Prostate gland (tissue), 2 donors: Measurements from ENCODE around the gene PALM2AKAP2. TPM values are rescaled to one million over a fixed set of nuclear protein-coding genes. Genes with fewer than 3 reads are reported as not detected.
A peak's percentile ranks its signal among the peaks of the same experiment; 100 is the strongest.

Experiments
- DNase-seq: peaks from one replicate; pipeline ENCODE4 v3.0.0-alpha.2; 2019; ENCODE audit warnings: low spot score
- H3K27ac ChIP-seq, 2 donors: fragments of 200-600 bp; sonication (generic); 2 replicates each; pipeline ENCODE4 v1.5.1; 2017 to 2019
- H3K27me3 ChIP-seq: fragments of 200-600 bp; sonication (generic); replicated peaks from 2 replicates; pipeline ENCODE4 v1.5.1; 2019; ENCODE audit not compliant: insufficient read depth
- H3K36me3 ChIP-seq, 2 donors: fragments of 200-600 bp; sonication (generic); 1 replicate in 1 of 2; 2 replicates in 1 of 2; pipeline versions ENCODE4 v1.5.1 to v1.8.1; 2017 to 2019
- H3K4me1 ChIP-seq: fragments of 200-600 bp; sonication (generic); replicated peaks from 2 replicates; pipeline ENCODE4 v1.5.1; 2019
- H3K4me3 ChIP-seq, 2 donors: fragments of 200-600 bp; sonication (generic); 2 replicates each; pipeline ENCODE4 v1.5.1; 2017 to 2019
- H3K9me3 ChIP-seq: fragments of 200-600 bp; sonication (generic); 2 replicates; pipeline ENCODE4 v1.5.1; 2017
- POLR2A ChIP-seq: fragments of 450-650 bp; IDR thresholded peaks from one replicate; pipeline ENCODE4 v1.6.1; 2016; ENCODE audit warnings: antibody characterized with exemption, mild to moderate bottlenecking
- POLR2AphosphoS5 ChIP-seq: sonication (generic); formaldehyde crosslinking; IDR thresholded peaks from one replicate; pipeline ENCODE4 v1.6.1; 2017; ENCODE audit warnings: antibody characterized with exemption
- WGBS: methylation state at CpG from one replicate; pipeline ENCODE4 v1.1.5; 2018; 5-methylcytosine and 5-hydroxymethylcytosine counted together
- intact Hi-C: fragments of 100-400 bp; cut with DNase I; formaldehyde crosslinking; loops from one replicate; pipeline ENCODE4 v1.14.2; 2022
- total RNA-seq, 2 donors: library from RNA; depleted of rRNA; stranded (reverse); fragments of >200 nt; gene quantifications; one replicate each; pipeline ENCODE4 v1.1.0, GENCODE V29; 2016
- TF ChIP-seq, protein P1 (sequence below), 4 experiments: fragments of 200-600 bp in 2 of 4; fragments of 450-650 bp in 2 of 4; sonication (generic) in 2 of 4; IDR thresholded peaks; 1 replicate in 3 of 4; 2 replicates in 1 of 4; pipeline ENCODE4 v1.5.1; 2016 to 2019; ENCODE audit warnings: antibody characterized with exemption in 4 of 4, mild to moderate bottlenecking in 2 of 4, moderate library complexity in 2 of 4

Gene PALM2AKAP2
- total RNA-seq, 2 donors from 2014 or later = 0.27 to 0.62 TPM

GRCh38 chr9:109745335-109746283 is 34.4 kb upstream of the PALM2AKAP2 start:
- 5% methylated on average over 11 of the region's 11 CpGs for WGBS
- TF ChIP-seq POLR2A (no peak), POLR2AphosphoS5 (peak; percentile 79)

GRCh38 chr9:109751253-109751652 is 28.7 kb upstream of the PALM2AKAP2 start:
- Histone ChIP-seq H3K4me1 (no peaks in the 10 kb centered on the region), H3K27ac (no peak overlapping the region), H3K4me3 (no peak overlapping the region), H3K27me3 (no peaks in the 10 kb centered on the region), H3K36me3 (no peaks in the 10 kb centered on the region), H3K9me3 (no peaks in the 10 kb centered on the region)
- TF ChIP-seq POLR2A (no peak), POLR2AphosphoS5 (no peak)
- TF ChIP-seq, protein P1, sequence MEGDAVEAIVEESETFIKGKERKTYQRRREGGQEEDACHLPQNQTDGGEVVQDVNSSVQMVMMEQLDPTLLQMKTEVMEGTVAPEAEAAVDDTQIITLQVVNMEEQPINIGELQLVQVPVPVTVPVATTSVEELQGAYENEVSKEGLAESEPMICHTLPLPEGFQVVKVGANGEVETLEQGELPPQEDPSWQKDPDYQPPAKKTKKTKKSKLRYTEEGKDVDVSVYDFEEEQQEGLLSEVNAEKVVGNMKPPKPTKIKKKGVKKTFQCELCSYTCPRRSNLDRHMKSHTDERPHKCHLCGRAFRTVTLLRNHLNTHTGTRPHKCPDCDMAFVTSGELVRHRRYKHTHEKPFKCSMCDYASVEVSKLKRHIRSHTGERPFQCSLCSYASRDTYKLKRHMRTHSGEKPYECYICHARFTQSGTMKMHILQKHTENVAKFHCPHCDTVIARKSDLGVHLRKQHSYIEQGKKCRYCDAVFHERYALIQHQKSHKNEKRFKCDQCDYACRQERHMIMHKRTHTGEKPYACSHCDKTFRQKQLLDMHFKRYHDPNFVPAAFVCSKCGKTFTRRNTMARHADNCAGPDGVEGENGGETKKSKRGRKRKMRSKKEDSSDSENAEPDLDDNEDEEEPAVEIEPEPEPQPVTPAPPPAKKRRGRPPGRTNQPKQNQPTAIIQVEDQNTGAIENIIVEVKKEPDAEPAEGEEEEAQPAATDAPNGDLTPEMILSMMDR (IDR thresholded peaks at IDR 0.05) = no peak
- DNase-seq = no peak
- intact Hi-C loops = no loop called here
- 15% methylated on average over 7 of the region's 7 CpGs for WGBS

More at GRCh38 chr9:109745335-109746283, 34.4 kb upstream of the PALM2AKAP2 start:
- no peaks in the 10 kb centered on the region for H3K4me1 ChIP-seq
- peak overlapping the region in 1 of 2 donors; percentile 26 for H3K27ac ChIP-seq
- DNase-seq = peak; percentile 81
- no peaks in the 10 kb centered on the region for H3K27me3 ChIP-seq
- no peaks in the 10 kb centered on the region for H3K36me3 ChIP-seq
- no peaks in the 10 kb centered on the region for H3K9me3 ChIP-seq
- intact Hi-C loops = no loop called here
- no peak overlapping the region for H3K4me3 ChIP-seq

DNA sequence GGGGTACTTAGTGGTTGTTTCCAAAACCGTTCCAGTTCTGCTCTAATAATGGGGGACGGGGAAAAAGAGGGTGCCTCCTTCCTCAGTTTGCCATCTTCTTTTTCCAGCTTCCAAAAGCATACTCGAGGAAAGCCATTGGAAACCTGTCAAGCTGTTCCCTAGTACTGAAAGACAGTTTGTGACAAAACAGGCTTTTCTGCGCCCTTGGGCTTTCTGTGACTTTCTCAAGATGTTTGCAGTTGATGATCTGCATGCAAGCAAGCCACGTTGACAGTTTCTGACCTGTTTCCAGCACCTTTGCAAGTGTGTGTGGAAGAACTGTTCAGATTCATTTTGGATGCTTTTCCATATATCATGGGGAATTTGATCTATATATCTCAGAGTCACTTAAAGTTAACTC is 26.7 kb upstream of the PALM2AKAP2 start:
- WGBS = 80% methylated on average over 5 of the region's 5 CpGs
- TF ChIP-seq POLR2AphosphoS5 (no peak), POLR2A (no peak)
- TF ChIP-seq, protein P1 (IDR thresholded peaks at IDR 0.05) = no peak
- H3K36me3 ChIP-seq = no peaks in the 10 kb centered on the region
- no peak overlapping the region for H3K4me3 ChIP-seq
- intact Hi-C loops = no loop called here
- no peak overlapping the region for H3K27ac ChIP-seq
- H3K9me3 ChIP-seq = no peaks in the 10 kb centered on the region
- no peaks in the 10 kb centered on the region for H3K27me3 ChIP-seq
- no peak for DNase-seq
- H3K4me1 ChIP-seq = no peaks in the 10 kb centered on the region

- no peak for DNase-seq
- H3K9me3 ChIP-seq = no peaks in the 10 kb centered on the region
- no peaks in the 10 kb centered on the region for H3K36me3 ChIP-seq
- no peak overlapping the region for H3K27ac ChIP-seq
- TF ChIP-seq, protein P1 (IDR thresholded peaks at IDR 0.05) = no peak
- TF ChIP-seq POLR2A = no peak
- no peak for TF ChIP-seq POLR2AphosphoS5
- no peaks in the 10 kb centered on the region for H3K4me1 ChIP-seq
- intact Hi-C loops = no loop called here
- WGBS = 82% methylated on average over 2 of the region's 2 CpGs
- H3K4me3 ChIP-seq = no peak overlapping the region
- no peaks in the 10 kb centered on the region for H3K27me3 ChIP-seq
These were observed 25.0 kb upstream of the PALM2AKAP2 start for GRCh38 chr9:109755040-109755439.

- Histone ChIP-seq H3K4me1 (no peaks in the 10 kb centered on the region), H3K36me3 (no peaks in the 10 kb centered on the region), H3K27ac (no peak overlapping the region), H3K27me3 (no peaks in the 10 kb centered on the region), H3K9me3 (no peaks in the 10 kb centered on the region), H3K4me3 (no peak overlapping the region)
- no peak for DNase-seq
- intact Hi-C loops = no loop called here
- no peak for TF ChIP-seq POLR2A
- TF ChIP-seq POLR2AphosphoS5 = no peak
- TF ChIP-seq, protein P1 (IDR thresholded peaks at IDR 0.05) = no peak
- WGBS = 75% methylated on average over 3 of the region's 3 CpGs
These were observed 20.4 kb upstream of the PALM2AKAP2 start for GRCh38 chr9:109759589-109759988.
